ENCODE measurements around the gene FOXN4.

FOXN4 gene

DNA sequence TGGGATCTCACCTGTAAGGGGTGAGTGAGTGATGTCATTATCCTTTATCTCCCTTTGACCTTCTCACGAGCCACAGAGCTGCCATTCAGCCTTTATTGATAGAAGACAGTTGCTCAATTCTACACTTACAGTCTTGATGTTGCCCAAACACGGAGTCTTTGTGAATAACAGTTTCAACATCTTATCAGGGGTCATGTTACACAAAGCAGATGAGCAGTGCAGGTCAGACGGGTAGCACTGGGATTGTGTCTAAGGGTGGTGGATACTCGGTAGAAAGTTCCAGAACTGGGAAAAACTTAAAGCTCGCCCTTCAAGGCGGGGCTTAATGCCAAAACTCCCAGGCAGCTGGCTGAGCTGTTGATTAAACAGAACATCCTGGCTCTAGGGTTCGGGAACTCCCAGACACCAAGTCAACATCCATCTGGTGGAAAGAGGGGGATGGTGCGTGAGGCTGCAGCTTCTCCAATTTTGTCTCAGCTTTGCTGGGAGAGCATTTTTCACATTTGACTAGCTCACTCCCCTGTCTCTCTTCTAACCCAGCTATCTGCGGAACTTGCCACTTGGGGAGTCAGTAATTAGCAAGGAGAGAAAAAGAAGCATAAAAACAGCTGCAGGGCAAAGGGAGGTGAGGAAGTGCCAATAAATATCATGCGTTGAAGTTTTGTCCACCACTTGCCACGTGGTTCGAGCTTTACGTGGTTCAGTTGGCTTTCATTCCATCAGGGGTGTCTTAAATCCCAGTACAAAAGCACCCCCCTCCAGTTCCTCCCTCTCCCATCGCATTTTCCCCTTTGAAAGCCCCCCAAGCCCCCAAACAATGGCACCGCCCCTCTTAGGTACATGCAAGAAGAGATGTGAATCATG, 31.0 kb downstream of the FOXN4 start:
- peak in 1 of 2 experiments; percentile 62 for DNase-seq

GRCh38 chr12:109277255-109277898, 31.7 kb downstream of the FOXN4 start:
- no peak for DNase-seq

DNA sequence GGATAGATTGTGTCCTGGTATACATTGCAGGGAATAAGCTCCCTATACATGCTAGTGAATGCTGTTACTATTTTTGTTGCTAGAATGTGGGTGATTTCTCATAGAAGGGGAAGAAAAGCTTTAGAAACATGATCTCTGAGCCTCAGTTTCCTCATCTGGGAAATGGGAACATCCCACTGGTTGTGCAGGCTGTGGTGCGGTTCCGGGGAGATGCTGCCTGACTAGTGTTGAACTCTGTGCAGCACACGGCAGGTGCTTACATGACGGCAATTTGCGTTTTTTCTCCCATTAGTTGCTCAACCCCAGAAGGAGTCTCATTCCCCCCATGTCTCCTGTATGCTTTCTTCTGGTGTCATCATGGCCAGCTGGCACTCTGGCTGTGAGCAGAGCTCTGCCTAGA, 32.9 kb downstream of the FOXN4 start:
- DNase-seq = no peak

- DNase-seq = no peak
These were observed 33.9 kb downstream of the FOXN4 start for GRCh38 chr12:109275173-109275572.

GRCh38 chr12:109274381-109274780, 34.7 kb downstream of the FOXN4 start:
- no peak for DNase-seq

DNA sequence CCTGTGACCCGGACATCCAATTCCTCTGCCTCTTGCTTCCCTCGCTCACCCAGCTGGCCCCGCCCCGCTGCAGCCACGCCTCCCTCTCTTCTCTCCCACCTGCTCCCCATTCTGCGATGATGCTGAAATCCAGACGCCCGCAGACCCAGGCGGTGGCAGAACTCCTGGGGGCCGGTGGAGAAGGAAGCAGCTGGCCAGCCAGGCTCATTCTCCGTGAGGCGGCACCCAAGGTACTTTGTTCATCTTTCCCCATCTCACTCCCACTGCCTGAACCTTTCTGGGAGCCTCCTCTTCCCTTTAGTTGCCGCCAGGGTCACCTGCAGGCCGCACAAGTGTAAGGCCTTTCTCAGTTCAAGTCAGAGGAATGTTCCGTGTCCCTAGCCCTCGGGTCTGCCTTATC, 35.7 kb downstream of the FOXN4 start:
- no peak for DNase-seq

DNA sequence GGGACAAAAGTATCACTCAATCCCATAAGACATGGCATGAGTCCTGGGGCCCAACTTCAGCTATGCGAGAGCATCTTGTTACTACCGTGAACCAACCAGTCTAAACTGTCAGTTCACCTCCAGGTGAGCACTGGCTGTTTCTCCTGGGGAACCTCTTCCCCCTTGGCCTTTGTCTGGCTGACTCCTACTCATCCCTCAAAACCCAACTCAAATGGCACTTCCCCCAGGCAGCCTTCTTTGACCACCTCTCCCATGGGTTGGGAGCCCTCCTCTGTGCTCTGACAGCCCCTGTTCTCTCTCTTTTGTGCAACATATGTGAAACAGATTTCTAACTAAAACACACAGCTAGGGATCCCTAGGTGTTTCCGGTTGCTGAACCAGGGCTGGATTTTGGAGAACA, 37.7 kb downstream of the FOXN4 start:
- DNase-seq = no peak

- no peak for DNase-seq
These were observed 38.6 kb downstream of the FOXN4 start for GRCh38 chr12:109270494-109270893.

- no peak for DNase-seq
These were observed 39.7 kb downstream of the FOXN4 start for GRCh38 chr12:109269428-109269827.

- DNase-seq = no peak
These were observed 40.2 kb downstream of the FOXN4 start for GRCh38 chr12:109268896-109269295.

DNA sequence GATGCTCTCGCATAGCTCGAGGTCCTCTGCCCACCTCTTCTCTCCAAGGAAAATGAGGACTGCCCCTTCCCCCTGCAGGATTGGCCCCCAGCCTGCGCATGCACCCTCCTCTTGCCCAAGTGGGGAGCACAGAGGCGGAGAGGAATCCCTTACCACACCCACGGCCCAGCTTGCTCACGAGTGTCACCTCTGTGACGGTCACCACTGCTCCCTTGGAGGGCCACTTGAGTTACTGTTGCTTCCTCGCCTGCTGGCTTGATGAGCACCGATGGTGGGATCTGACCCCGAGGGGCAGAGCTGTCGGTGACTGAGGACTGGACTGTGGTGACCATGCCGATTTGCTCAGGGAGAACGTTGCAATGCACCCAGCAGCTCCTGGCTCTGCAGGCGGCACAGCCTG, 41.7 kb downstream of the FOXN4 start:
- DNase-seq = no peak

GRCh38 chr12:109266106-109266879, 42.8 kb downstream of the FOXN4 start:
- DNase-seq = no peak

GRCh38 chr12:109264943-109265650, 44.0 kb downstream of the FOXN4 start:
- no peak for DNase-seq

GRCh38 chr12:109264095-109264942, 44.8 kb downstream of the FOXN4 start:
- peak; percentile 35 to 81 for DNase-seq

- DNase-seq = no peak
These were observed 45.6 kb downstream of the FOXN4 start for GRCh38 chr12:109263439-109263838.

DNA sequence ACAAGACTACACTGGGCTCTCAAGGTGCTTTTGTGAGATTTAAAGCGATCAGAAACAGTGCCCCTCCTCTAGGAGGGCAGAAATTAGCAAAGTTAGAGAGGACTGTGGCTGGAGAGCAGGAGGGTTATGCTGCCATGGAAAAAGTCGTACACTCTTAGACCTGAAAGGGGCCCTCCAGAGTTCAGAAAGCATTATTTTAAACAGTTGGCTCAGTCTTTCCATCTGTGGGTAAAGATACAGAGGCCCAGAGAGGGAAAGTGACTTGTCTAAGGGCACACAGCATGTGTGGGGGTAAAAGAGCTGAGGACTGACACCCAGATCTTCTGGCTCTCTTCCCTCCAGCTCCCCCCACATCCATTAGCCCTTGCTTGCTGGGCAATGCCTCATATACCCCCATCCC, 47.1 kb downstream of the FOXN4 start:
- DNase-seq = no peak

- no peak for DNase-seq
These were observed 48.0 kb downstream of the FOXN4 start for GRCh38 chr12:109261087-109261486.

DNA sequence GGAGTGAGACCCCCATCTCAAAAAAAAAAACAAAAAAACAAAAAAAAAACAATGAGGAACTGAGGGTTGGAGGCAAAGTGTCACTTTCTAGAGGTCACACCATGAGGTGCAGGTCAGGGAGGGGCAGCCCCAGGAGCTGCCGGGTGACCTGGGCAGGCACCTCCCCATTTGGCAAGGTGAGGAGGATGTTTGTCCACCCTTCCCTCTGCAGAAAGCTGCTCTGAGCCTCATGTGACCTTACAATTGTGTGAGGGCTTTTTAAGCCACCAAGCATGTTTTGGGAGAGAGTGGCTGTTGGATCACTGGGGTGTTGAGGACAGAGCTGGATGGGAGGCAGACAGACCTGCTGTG, 49.6 kb downstream of the FOXN4 start:
- DNase-seq = no peak

- DNase-seq = no peak
These were observed 50.2 kb downstream of the FOXN4 start for GRCh38 chr12:109258607-109259544.

- no peak for DNase-seq
These were observed 50.9 kb downstream of the FOXN4 start for GRCh38 chr12:109258201-109258600.

GRCh38 chr12:109256011-109256410, 53.1 kb downstream of the FOXN4 start:
- no peak for DNase-seq
